ENCODE results near the gene MYEOV.

Gene MYEOV

DNA sequence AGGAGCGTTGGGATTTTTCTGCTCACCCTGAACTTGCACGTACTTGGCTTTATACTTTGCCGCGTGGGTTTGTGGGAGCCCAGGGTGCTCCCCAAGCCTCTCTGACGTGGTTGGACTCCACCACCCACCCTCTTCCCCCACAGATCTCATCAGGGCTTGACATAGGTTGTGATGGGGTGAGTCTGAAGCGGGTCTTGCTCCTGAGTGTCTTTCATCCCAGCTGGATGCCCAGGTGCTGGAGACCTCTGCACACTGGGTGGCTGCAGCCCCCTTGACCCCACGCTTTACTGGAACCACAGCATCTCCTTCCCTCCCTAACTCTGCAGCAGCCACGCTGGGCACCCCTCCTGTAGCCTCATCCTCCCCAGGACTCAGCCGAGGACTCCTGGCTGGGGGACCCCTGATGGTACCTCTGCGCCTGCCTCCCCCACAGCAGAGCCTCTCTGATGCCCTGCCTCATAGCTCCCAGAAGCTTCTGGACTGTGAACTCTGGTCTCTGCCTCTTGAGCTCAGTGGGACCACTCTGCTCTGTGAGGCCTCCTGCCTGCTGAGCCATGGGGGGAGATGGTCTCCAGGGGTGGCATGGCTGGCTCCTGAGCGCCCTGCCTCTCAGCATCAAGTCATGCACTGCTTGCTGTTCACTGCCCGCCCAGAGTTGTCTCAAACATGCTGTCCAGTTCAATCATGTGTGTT lies 45.2 kb downstream of the MYEOV start:
- no peak for DNase-seq (ENCODE audit: low read depth in 2 of 3, low spot score in 2 of 3)

DNA sequence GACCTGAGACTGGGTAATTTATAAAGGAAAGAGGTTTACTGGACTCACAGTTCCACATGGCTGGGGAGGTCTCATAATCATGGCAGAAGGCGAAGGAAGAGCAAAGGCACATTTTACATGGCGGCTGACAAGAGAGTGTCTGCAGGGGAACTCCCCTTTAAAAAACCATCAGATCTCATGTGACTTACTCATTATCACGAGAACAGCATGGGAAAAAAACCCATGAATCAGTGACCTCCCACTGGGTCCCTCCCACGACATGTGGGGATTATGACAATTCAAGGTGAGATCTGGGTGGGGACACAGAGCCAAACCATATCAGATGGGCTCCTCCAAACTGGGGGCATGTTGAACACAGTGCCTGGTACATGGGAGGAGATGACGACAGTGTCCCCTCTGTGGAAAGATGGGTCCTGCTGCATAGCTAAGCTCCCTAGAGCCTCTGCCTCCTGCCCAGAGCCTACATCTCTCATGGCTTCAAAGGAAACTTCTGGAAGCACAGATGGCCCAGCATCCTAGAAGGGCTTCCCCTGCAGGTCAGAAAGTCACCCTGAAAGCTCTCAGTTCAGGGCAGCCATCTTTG lies 46.1 kb downstream of the MYEOV start:
- no peak for DNase-seq (ENCODE audit: low read depth in 2 of 3, low spot score in 2 of 3)

DNA sequence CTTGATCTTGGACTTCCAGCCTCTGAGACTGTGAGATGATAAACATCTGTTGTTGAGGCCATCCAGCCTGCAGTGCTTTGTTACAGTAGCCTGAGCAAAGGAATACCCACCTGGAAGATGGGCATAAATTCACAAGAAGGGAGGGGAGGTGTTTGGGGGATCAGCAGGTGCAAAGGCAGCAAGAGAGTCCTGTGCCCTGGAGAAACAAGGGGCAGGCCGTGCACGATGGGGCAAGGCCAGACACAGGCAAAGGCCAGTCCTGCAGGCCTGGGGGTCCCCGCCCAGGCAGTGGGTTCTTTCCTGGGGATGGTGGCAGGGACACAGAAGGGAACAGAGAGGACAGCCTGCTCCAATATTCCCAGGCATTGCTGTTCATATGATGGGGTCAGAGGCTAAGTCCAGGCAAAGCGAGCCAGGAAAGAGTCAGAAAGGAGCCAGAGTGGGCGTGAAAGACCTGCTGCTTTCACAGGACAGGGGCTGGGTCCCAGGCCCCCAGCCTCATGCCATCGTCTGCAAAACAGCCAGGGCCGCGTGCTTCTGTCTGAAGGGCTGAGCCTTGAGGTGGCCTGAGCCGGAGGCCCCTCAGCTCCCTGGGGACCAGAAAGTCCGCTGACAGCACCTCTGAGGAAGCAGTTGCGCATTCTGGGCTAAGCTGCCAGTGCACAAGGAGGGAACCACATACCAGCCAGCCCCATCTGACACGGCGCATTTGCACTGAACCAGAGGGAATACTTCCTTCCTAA lies 48.8 kb downstream of the MYEOV start:
- DNase-seq (ENCODE audit: low read depth in 2 of 3, low spot score in 2 of 3) = no peak

DNA sequence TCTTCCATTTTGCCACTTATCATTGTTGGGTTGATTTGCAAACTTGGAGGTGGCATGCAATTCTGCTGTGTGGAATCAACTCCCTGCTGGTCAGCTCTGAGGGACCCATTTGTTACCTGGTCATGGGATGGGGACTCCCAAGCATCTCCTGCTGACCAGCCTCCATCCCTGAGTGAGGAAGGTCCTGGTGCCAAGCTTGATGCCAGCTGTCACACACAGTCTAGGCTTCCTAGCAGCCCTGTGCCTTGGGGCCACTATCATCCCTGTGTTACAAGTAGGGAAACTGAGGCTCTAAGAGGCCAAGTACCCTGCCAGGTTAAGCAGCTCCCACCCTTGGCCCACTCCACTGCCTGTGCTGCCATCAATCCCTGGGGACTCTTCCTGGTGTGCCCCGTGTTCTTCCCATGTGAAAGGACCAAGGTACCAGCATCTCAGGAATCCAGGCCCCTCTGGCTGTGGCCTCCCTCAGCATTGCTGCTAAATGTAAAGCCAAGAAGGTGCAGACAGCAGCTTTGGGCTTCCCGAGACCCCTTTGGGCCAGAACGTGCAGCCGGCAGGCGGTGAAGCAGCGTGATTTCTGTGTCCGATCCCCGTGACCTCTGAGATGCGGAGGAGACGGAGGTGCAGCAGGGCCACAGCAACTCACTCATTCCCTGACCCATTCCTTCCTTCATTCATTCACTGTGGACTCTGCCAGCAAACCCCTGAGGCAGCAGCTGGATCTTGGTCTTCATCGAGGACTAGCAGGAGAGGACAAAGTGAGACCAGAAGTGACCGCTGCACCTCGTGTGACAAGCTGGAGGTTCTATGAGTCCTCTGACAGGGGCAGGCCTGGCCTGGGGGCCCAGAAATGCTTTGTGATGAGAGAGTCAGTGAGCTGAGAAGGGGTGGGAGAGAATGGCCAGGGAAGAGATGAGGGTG lies 49.7 kb downstream of the MYEOV start:
- DNase-seq (ENCODE audit: low read depth in 2 of 3, low spot score in 2 of 3) = no peak

DNA sequence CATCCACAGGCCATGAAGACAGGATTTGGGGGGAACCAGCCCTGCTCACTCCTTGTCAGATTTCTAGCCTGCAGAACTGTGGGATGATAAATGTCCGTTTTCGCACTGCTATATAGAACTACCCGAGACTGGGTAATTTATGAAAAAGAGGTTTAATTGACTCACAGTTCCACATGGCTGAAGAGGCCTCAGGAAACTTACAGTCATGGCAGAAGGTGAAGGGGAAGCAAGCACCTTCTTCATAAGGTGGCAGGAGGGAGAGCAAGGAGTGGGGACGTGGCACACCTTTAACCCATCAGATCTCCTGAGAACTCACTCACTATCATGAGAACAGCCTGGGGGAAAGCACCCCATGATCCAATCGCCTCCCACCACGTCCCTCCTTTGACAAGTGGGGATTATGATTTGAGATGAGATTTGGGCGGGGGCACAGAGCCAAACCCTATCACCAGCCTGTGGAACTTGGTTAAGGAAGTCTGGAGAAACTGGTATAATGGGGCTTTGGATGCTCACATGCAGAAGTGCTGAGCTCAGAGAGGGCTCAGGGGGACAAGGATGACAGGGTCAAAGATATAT lies 50.7 kb downstream of the MYEOV start:
- no peak for DNase-seq (ENCODE audit: low read depth in 2 of 3, low spot score in 2 of 3)
